HepG2 (cell line): ENCODE data around the gene LRP10. TPM values are rescaled to one million over a fixed set of nuclear protein-coding genes. Genes with fewer than 3 reads are reported as not detected.

Source experiments
- FOXO1 ChIP-seq: sonication (generic); formaldehyde crosslinking; IDR thresholded peaks from 2 replicates; pipeline ENCODE4 v1.4.0; 2020; ENCODE audit warnings: missing genetic modification reagents
- HDAC2 ChIP-seq: sonication (generic); formaldehyde crosslinking; IDR thresholded peaks from 2 replicates; pipeline ENCODE4 v1.4.0; 2020; ENCODE audit warnings: missing genetic modification reagents
- KLF11 ChIP-seq: IDR thresholded peaks from 2 replicates; pipeline ENCODE4 v1.6.1; 2016; ENCODE audit warnings: missing compliant biosample characterization
- SRSF9 ChIP-seq: fragments of 200-400 bp; formaldehyde crosslinking; IDR thresholded peaks from 2 replicates; pipeline ENCODE4 v1.6.1; 2018; ENCODE audit warnings: borderline replicate concordance, mild to moderate bottlenecking, low read depth, low read length; ENCODE audit not compliant: insufficient read depth, poor library complexity, severe bottlenecking
- SSRP1 ChIP-seq: IDR thresholded peaks from 2 replicates; pipeline ENCODE4 v1.6.1; 2016; ENCODE audit warnings: control low read depth
- ZBTB20 ChIP-seq: sonication (generic); formaldehyde crosslinking; IDR thresholded peaks from 2 replicates; pipeline ENCODE4 v1.8.1; 2023; ENCODE audit warnings: missing genetic modification reagents, low read depth, mild to moderate bottlenecking, borderline replicate concordance
- ZBTB7B ChIP-seq: sonication (generic); formaldehyde crosslinking; IDR thresholded peaks from 2 replicates; pipeline ENCODE4 v1.4.0; 2020; ENCODE audit warnings: missing genetic modification reagents
- ZFP1 ChIP-seq: IDR thresholded peaks from 2 replicates; pipeline ENCODE4 v1.6.1; 2016
- ZKSCAN1 ChIP-seq: fragments of 150-350 bp; IDR thresholded peaks from 2 replicates; pipeline ENCODE4 v1.6.1; 2014; ENCODE audit warnings: low read length
- ZNF205 ChIP-seq: IDR thresholded peaks from 2 replicates; pipeline ENCODE4 v1.6.1; 2018; ENCODE audit warnings: missing biosample characterization, missing genetic modification reagents
- ZNF430 ChIP-seq: sonication (generic); formaldehyde crosslinking; IDR thresholded peaks from 2 replicates; pipeline ENCODE4 v1.9.0; 2021; ENCODE audit warnings: mild to moderate bottlenecking, missing genetic modification reagents
- ZNF451 ChIP-seq: sonication (generic); formaldehyde crosslinking; IDR thresholded peaks from 2 replicates; pipeline ENCODE4 v1.5.0; 2020; ENCODE audit warnings: mild to moderate bottlenecking, missing genetic modification reagents
- ZNF496 ChIP-seq: sonication (generic); formaldehyde crosslinking; IDR thresholded peaks from 2 replicates; pipeline ENCODE4 v1.8.1; 2023; ENCODE audit warnings: mild to moderate bottlenecking, moderate library complexity, missing genetic modification reagents; ENCODE audit not compliant: insufficient replicate concordance
- ZNF501 ChIP-seq: sonication (generic); formaldehyde crosslinking; IDR thresholded peaks from 2 replicates; pipeline ENCODE4 v1.5.1; 2020; ENCODE audit warnings: mild to moderate bottlenecking, moderate library complexity, missing genetic modification reagents
- ZNF703 ChIP-seq: sonication (generic); formaldehyde crosslinking; IDR thresholded peaks from 2 replicates; pipeline ENCODE4 v1.5.1; 2020; ENCODE audit warnings: missing genetic modification reagents, mild to moderate bottlenecking, moderate library complexity, borderline replicate concordance
- ZSCAN31 ChIP-seq: sonication (generic); formaldehyde crosslinking; IDR thresholded peaks from 2 replicates; pipeline ENCODE4 v1.5.0; 2020; ENCODE audit warnings: low read depth, mild to moderate bottlenecking, missing genetic modification reagents
- polyA plus RNA-seq, 8 experiments: library from polyadenylated mRNA; depleted of rRNA in 3 of 8; stranded (reverse) in 7 of 8; unstranded in 1 of 8; fragments of >200 nt; fragmentation: Illumina TruSeq in 4 of 8; extraction: Trizol in 4 of 8; gene quantifications; 2 replicates each; pipeline versions ENCODE4 v1.2.1 to v1.2.3, GENCODE V29; 2011 to 2016; ENCODE audit warnings: low read depth in 4 of 8, missing spikeins in 1 of 8, mixed read lengths in 1 of 8; ENCODE audit not compliant: insufficient read depth in 1 of 8
- total RNA-seq, 5 experiments: library from RNA; depleted of rRNA; stranded (reverse); fragments of >200 nt; fragmentation: Illumina TruSeq; extraction: Trizol; gene quantifications; 2 replicates each; pipeline ENCODE4 v1.2.3, GENCODE V29; 2016; ENCODE audit warnings: low read depth in 1 of 5
- TF ChIP-seq, protein P1 (sequence below): sonication (generic); formaldehyde crosslinking; IDR thresholded peaks from 2 replicates; pipeline ENCODE4 v1.9.0; 2021; ENCODE audit warnings: missing genetic modification reagents, mild to moderate bottlenecking, borderline replicate concordance
- TF ChIP-seq, protein P2 (sequence below): sonication (generic); formaldehyde crosslinking; IDR thresholded peaks from 2 replicates; pipeline ENCODE4 v1.4.0; 2020; ENCODE audit warnings: mild to moderate bottlenecking, missing genetic modification reagents
- TF ChIP-seq, protein P3 (sequence below): sonication (generic); formaldehyde crosslinking; IDR thresholded peaks from 2 replicates; pipeline ENCODE4 v1.4.0; 2020; ENCODE audit warnings: missing genetic modification reagents
- TF ChIP-seq, protein P4 (sequence below): sonication (generic); formaldehyde crosslinking; IDR thresholded peaks from 2 replicates; pipeline ENCODE4 v1.8.1; 2022; ENCODE audit warnings: low read depth, mild to moderate bottlenecking, missing genetic modification reagents

Gene LRP10
- total and polyA plus RNA-seq, 2 of the 13 experiments (the other 11 are each of a cell fraction or from before 2014, with no cell fraction given), result 16.9 to 45.2 TPM

DNA sequence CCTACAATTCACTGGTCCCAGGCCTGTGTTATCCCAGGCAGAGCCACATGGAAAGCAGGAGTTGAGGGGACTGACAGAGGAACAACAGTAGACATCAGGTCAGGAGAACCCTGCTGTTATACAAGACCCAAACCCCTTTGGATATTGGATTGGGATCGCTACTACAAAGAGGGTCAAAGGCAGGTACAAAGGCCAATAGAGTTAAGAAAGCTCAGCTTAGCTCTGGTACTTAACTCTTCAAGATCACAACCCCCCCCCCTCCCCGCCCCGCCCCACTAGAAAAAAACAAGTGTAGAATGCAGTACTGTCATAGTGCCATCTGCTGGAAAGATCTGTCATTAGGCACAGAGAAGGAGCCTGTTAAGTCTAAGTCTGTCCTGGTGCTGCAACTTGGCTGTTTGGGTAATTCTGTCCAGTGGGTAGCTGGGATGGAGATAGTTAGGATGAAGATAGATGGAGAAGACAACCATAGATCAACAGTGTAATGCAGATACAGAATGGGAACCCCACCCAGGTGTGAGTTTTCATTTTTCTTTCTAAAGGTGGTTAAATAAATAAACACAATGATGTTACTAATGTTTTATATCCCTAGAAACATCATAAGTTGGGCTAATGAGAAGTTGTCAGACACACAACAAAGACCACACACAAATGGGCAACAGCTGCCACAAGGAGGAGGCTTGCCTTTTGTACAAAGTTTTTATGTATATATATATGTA lies 28.7 kb downstream of the LRP10 start (continued):
- TF ChIP-seq, protein P1, sequence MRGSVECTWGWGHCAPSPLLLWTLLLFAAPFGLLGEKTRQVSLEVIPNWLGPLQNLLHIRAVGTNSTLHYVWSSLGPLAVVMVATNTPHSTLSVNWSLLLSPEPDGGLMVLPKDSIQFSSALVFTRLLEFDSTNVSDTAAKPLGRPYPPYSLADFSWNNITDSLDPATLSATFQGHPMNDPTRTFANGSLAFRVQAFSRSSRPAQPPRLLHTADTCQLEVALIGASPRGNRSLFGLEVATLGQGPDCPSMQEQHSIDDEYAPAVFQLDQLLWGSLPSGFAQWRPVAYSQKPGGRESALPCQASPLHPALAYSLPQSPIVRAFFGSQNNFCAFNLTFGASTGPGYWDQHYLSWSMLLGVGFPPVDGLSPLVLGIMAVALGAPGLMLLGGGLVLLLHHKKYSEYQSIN (CRISPR knock-in tag), result no peak
- TF ChIP-seq ZNF451 (CRISPR knock-in tag) (no peak), ZNF430 (CRISPR knock-in tag) (no peak), ZFP1 (CRISPR knock-in tag) (peak; percentile 18; the same call in 1 of the 2 replicates), SSRP1 (no peak), FOXO1 (CRISPR knock-in tag) (no peak), ZNF496 (CRISPR knock-in tag) (no peak), ZSCAN31 (CRISPR knock-in tag) (no peak), ZBTB7B (0 out of 2 replicates have a peak, but pooled peaks have one; percentile 37), ZNF703 (CRISPR knock-in tag) (no peak), ZNF501 (CRISPR knock-in tag) (no peak), SRSF9 (no peak), ZBTB20 (CRISPR knock-in tag) (peak; percentile 83; the same call in 1 of the 2 replicates), KLF11 (CRISPR knock-in tag) (no peak), ZKSCAN1 (no peak), HDAC2 (no peak), ZNF205 (CRISPR knock-in tag) (0 out of 2 replicates have a peak, but pooled peaks have one; percentile 62)
- TF ChIP-seq, protein P2, sequence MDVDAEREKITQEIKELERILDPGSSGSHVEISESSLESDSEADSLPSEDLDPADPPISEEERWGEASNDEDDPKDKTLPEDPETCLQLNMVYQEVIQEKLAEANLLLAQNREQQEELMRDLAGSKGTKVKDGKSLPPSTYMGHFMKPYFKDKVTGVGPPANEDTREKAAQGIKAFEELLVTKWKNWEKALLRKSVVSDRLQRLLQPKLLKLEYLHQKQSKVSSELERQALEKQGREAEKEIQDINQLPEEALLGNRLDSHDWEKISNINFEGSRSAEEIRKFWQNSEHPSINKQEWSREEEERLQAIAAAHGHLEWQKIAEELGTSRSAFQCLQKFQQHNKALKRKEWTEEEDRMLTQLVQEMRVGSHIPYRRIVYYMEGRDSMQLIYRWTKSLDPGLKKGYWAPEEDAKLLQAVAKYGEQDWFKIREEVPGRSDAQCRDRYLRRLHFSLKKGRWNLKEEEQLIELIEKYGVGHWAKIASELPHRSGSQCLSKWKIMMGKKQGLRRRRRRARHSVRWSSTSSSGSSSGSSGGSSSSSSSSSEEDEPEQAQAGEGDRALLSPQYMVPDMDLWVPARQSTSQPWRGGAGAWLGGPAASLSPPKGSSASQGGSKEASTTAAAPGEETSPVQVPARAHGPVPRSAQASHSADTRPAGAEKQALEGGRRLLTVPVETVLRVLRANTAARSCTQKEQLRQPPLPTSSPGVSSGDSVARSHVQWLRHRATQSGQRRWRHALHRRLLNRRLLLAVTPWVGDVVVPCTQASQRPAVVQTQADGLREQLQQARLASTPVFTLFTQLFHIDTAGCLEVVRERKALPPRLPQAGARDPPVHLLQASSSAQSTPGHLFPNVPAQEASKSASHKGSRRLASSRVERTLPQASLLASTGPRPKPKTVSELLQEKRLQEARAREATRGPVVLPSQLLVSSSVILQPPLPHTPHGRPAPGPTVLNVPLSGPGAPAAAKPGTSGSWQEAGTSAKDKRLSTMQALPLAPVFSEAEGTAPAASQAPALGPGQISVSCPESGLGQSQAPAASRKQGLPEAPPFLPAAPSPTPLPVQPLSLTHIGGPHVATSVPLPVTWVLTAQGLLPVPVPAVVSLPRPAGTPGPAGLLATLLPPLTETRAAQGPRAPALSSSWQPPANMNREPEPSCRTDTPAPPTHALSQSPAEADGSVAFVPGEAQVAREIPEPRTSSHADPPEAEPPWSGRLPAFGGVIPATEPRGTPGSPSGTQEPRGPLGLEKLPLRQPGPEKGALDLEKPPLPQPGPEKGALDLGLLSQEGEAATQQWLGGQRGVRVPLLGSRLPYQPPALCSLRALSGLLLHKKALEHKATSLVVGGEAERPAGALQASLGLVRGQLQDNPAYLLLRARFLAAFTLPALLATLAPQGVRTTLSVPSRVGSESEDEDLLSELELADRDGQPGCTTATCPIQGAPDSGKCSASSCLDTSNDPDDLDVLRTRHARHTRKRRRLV, result no peak
- TF ChIP-seq, protein P3, sequence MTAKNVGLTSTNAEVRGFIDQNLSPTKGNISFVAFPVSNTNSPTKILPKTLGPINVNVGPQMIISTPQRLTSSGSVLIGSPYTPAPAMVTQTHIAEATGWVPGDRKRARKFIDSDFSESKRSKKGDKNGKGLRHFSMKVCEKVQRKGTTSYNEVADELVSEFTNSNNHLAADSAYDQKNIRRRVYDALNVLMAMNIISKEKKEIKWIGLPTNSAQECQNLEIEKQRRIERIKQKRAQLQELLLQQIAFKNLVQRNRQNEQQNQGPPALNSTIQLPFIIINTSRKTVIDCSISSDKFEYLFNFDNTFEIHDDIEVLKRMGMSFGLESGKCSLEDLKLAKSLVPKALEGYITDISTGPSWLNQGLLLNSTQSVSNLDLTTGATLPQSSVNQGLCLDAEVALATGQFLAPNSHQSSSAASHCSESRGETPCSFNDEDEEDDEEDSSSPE (CRISPR knock-in tag), result no peak
- TF ChIP-seq, protein P4, sequence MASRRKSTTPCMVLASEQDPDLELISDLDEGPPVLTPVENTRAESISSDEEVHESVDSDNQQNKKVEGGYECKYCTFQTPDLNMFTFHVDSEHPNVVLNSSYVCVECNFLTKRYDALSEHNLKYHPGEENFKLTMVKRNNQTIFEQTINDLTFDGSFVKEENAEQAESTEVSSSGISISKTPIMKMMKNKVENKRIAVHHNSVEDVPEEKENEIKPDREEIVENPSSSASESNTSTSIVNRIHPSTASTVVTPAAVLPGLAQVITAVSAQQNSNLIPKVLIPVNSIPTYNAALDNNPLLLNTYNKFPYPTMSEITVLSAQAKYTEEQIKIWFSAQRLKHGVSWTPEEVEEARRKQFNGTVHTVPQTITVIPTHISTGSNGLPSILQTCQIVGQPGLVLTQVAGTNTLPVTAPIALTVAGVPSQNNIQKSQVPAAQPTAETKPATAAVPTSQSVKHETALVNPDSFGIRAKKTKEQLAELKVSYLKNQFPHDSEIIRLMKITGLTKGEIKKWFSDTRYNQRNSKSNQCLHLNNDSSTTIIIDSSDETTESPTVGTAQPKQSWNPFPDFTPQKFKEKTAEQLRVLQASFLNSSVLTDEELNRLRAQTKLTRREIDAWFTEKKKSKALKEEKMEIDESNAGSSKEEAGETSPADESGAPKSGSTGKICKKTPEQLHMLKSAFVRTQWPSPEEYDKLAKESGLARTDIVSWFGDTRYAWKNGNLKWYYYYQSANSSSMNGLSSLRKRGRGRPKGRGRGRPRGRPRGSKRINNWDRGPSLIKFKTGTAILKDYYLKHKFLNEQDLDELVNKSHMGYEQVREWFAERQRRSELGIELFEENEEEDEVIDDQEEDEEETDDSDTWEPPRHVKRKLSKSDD (CRISPR knock-in tag), result no peak
